Dermis microvascular lymphatic vessel endothelial cell (primary cell): ENCODE measurements around the gene PCDHB15. TPM values are rescaled to one million over a fixed set of nuclear protein-coding genes. Genes with fewer than 3 reads are reported as not detected.
"Not testable (repeated sequence)": the region's sequence is repeated elsewhere in the genome, so short reads cannot be mapped to it uniquely, and the experiment has no call there.

Experiments
- DNase-seq, 2 donors: peaks; one replicate each; pipeline versions ENCODE4 v3.0.0 to v3.0.0-alpha.2; 2010; ENCODE audit warnings: low read depth in 2 of 2
- total RNA-seq: library from RNA; depleted of rRNA; stranded (reverse); fragments of >200 nt; gene quantifications from 2 replicates; pipeline ENCODE4 v1.2.1, GENCODE V29; 2014

Gene PCDHB15
- 0.26 and 0.76 TPM in 2 replicates for total RNA-seq

DNA sequence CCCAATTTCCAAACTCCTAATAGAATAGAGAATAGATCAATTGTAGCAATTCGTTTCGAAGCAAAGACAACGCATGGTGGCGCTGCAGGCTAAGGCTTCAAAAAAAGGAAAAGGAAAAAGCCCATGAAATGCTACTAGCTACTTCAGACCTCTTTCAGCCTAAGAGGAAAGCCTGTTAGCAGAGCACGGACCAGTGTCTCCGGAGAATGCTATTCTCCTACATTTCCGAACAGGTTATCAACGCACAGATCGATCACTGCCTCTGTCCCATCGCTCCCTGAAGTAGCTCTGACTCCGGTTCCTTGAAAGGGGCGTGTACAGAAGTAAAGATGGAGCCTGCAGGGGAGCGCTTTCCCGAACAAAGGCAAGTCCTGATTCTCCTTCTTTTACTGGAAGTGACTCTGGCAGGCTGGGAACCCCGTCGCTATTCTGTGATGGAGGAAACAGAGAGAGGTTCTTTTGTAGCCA is at the start of gene PCDHB15:
PCDHB15 (plus strand) TSS at position 146 of the 468 bp plus-strand sequence; CDS start at position 330, 184 bp downstream.
- peak in 1 of 2 donors; percentile 8 for DNase-seq

- no peak for DNase-seq
Observed at GRCh38 chr5:141196363-141196762, 48.8 kb upstream of the PCDHB15 start.

- peak in 1 of 2 donors; percentile 5 for DNase-seq
Observed at GRCh38 chr5:141199359-141200235, 45.6 kb upstream of the PCDHB15 start, which contains the start of gene PCDHB11. PCDHB11 (plus strand) TSS chr5:141199627; CDS start chr5:141199775, 148 bp downstream.

- not testable (repeated sequence) for DNase-seq
Observed at GRCh38 chr5:141201126-141201525, 44.1 kb upstream of the PCDHB15 start.

- not testable (repeated sequence) for DNase-seq
Observed at GRCh38 chr5:141201646-141202045, 43.5 kb upstream of the PCDHB15 start.

- DNase-seq: peak in 1 of 2 donors; percentile 27
Observed at GRCh38 chr5:141208478-141208877, 36.7 kb upstream of the PCDHB15 start, which contains the start of gene PCDHB12. PCDHB12 (plus strand) TSS chr5:141208719; CDS start chr5:141208908, 189 bp downstream.

- not testable (repeated sequence) for DNase-seq
Observed at GRCh38 chr5:141210281-141210680, 34.9 kb upstream of the PCDHB15 start.

DNA sequence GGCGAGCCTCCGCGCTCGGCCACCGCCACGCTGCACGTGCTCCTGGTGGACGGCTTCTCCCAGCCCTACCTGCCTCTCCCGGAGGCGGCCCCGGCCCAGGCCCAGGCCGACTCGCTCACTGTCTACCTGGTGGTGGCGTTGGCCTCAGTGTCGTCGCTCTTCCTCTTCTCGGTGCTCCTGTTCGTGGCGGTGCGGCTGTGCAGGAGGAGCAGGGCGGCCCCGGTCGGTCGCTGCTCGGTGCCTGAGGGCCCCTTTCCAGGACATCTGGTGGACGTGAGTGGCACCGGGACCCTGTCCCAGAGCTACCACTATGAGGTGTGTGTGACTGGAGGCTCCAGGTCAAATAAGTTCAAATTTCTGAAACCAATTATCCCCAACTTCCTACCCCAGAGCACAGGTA is 34.3 kb upstream of the PCDHB15 start:
- not testable (repeated sequence) for DNase-seq

DNA sequence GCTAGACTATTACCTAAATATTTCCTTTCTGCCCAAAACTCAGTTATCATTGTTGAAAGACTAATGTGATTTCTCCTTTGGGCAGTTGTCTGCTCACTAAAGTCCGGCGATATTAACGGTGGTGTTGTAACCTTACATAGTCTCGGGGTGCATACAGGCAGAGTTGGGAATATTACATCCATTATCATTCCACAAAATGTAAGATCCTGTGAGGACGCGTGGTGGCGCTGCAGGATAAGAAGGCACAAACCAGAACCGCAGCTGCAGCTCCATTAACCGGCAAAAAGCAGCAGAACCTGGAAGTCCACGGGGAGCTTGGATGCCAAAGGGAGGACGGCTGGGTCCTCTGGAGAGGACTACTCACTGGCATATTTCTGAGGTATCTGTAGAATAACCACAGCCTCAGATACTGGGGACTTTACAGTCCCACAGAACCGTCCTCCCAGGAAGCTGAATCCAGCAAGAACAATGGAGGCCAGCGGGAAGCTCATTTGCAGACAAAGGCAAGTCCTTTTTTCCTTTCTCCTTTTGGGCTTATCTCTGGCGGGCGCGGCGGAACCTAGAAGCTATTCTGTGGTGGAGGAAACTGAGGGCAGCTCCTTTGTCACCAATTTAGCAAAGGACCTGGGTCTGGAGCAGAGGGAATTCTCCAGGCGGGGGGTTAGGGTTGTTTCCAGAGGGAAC is 31.4 kb upstream of the PCDHB15 start, which contains the start of gene PCDHB13:
PCDHB13 (plus strand) TSS at position 264 of the 684 bp plus-strand sequence; CDS start at position 469, 205 bp downstream.
- peak; percentile 57 to 73 for DNase-seq

DNA sequence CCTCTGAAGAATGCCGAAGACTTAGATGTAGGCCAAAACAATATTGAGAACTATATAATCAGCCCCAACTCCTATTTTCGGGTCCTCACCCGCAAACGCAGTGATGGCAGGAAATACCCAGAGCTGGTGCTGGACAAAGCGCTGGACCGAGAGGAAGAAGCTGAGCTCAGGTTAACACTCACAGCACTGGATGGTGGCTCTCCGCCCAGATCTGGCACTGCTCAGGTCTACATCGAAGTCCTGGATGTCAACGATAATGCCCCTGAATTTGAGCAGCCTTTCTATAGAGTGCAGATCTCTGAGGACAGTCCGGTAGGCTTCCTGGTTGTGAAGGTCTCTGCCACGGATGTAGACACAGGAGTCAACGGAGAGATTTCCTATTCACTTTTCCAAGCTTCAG is 30.6 kb upstream of the PCDHB15 start:
- not testable (repeated sequence) for DNase-seq

DNA sequence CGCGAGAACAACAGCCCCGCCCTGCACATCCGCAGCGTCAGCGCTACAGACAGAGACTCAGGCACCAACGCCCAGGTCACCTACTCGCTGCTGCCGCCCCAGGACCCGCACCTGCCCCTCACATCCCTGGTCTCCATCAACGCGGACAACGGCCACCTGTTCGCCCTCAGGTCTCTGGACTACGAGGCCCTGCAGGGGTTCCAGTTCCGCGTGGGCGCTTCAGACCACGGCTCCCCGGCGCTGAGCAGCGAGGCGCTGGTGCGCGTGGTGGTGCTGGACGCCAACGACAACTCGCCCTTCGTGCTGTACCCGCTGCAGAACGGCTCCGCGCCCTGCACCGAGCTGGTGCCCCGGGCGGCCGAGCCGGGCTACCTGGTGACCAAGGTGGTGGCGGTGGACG is 29.7 kb upstream of the PCDHB15 start:
- DNase-seq: not testable (repeated sequence)

- not testable (repeated sequence) for DNase-seq
Observed at GRCh38 chr5:141216035-141216434, 29.2 kb upstream of the PCDHB15 start.

DNA sequence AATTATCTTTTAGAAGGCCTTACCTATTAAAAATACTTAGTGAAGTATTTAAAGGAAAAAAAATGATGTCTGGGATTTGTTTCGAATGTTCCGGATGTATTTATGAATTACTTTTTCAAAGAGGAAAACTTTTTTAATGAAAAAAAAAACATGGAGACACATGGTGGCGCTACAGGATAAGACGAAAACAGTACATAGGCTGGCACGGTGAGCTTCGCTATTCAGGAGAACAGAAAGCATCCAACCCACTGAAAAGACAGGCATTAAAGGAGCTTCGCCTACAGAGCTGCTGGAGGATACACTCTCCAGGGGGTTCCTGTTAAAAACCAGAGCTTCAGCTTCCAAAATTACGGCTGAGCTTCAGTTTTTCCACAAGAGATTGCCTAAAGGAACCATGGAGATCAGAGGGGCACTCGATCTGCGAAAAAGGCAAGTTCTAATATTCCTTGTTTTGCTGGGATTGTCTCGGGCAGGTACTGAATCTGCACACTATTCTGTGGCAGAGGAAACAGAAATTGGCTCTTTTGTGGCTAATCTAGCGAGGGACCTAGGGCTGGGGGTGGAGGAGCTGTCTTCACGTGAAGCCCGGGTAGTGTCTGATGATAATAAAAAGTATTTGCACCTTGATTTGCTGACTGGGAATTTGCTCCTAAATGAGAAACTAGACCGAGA is 21.9 kb upstream of the PCDHB15 start, which contains the start of gene PCDHB14:
PCDHB14 (plus strand) TSS at position 232 of the 672 bp plus-strand sequence; CDS start at position 395, 163 bp downstream.
- DNase-seq: peak; percentile 15 to 46

DNA sequence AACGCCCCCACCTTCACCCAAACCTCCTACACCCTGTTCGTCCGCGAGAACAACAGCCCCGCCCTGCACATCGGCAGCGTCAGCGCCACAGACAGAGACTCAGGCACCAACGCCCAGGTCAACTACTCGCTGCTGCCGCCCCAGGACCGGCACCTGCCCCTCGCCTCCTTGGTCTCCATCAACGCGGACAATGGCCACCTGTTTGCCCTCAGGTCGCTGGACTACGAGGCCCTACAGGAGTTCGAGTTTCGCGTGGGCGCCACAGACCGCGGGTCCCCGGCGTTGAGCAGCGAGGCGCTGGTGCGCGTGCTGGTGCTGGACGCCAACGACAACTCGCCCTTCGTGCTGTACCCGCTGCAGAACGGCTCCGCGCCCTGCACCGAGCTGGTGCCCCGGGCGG is 20.4 kb upstream of the PCDHB15 start:
- not testable (repeated sequence) for DNase-seq

DNA sequence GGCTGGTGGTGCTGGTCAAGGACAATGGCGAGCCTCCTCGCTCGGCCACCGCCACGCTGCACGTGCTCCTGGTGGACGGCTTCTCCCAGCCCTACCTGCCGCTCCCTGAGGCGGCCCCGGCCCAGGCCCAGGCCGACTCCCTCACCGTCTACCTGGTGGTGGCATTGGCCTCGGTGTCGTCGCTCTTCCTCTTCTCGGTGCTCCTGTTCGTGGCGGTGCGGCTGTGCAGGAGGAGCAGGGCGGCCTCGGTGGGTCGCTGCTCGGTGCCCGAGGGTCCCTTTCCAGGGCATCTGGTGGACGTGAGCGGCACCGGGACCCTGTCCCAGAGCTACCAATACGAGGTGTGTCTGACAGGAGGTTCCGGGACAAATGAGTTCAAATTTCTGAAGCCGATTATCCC is 19.8 kb upstream of the PCDHB15 start:
- not testable (repeated sequence) for DNase-seq

GRCh38 chr5:141234109-141234667 is 11.0 kb upstream of the PCDHB15 start:
- DNase-seq: peak; percentile 4 to 17

- not testable (repeated sequence) for DNase-seq
Observed at GRCh38 chr5:141235922-141236321, 9.3 kb upstream of the PCDHB15 start.

DNA sequence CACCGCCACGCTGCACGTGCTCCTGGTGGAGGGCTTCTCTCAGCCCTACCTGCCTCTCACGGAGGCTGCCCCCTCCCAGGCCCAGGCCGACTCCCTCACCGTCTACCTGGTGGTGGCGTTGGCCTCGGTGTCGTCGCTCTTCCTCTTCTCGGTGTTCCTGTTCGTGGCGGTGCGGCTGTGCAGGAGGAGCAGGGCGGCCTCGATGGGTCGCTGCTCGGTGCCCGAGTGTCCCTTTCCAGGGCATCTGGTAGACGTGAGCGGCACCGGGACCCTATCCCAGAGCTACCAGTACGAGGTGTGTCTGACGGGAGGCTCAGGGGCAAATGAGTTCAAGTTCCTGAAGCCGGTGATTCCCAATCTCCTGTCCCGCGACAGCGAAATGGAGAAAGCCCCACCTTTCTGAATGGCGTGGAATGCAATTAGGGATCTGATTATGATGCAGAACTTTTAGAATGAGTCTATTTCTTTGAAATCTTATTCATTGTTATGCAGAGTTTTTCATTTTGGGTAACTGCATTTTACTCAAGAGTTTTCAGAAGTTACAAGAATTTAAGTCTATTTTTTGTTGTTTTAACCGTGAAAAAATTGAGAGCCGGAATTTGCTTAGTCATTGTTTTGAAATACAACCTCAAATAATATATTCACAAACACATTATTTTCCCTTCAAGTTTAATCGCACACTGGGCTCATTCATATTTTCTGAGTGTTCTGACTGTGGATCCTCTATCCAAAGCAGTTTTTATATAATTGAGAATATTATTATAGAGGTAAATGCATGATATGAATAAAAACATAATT is 8.5 kb upstream of the PCDHB15 start:
- DNase-seq: no peak

GRCh38 chr5:141241496-141241895 is 3.7 kb upstream of the PCDHB15 start:
- DNase-seq: no peak

DNA sequence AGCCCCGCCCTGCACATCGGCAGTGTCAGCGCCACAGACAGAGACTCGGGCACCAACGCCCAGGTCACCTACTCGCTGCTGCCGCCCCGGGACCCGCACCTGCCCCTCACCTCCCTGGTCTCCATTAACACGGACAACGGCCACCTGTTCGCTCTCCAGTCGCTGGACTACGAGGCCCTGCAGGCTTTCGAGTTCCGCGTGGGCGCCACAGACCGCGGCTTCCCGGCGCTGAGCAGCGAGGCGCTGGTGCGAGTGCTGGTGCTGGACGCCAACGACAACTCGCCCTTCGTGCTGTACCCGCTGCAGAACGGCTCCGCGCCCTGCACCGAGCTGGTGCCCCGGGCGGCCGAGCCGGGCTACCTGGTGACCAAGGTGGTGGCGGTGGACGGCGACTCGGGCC is 1.8 kb downstream of the PCDHB15 start:
- not testable (repeated sequence) for DNase-seq
